Ishikawa (cell line): ENCODE data around the gene LRRFIP2.
"Not testable (repeated sequence)": the region's sequence is repeated elsewhere in the genome, so short reads cannot be mapped to it uniquely, and the experiment has no call there.

ENCODE experiments used
- CEBPB ChIP-seq: IDR thresholded peaks from 2 replicates; pipeline ENCODE4 v1.6.1; 2012
- CREB1 ChIP-seq: IDR thresholded peaks from 2 replicates; pipeline ENCODE4 v1.6.1; 2012; ENCODE audit warnings: low read depth
- EGR1 ChIP-seq: IDR thresholded peaks from 2 replicates; pipeline ENCODE4 v1.6.1; 2012
- EP300 ChIP-seq: IDR thresholded peaks from 2 replicates; pipeline ENCODE4 v1.6.1; 2012; ENCODE audit warnings: borderline replicate concordance
- FOXM1 ChIP-seq: IDR thresholded peaks from 2 replicates; pipeline ENCODE4 v1.6.1; 2012; ENCODE audit warnings: low read depth, borderline replicate concordance
- NFIC ChIP-seq: IDR thresholded peaks from 2 replicates; pipeline ENCODE4 v1.6.1; 2012
- RAD21 ChIP-seq: IDR thresholded peaks from 2 replicates; pipeline ENCODE4 v1.6.1; 2012; ENCODE audit warnings: low read depth
- TAF1 ChIP-seq: IDR thresholded peaks from 2 replicates; pipeline ENCODE4 v1.6.1; 2012; ENCODE audit warnings: low read depth, mild to moderate bottlenecking
- TCF12 ChIP-seq: IDR thresholded peaks from 2 replicates; pipeline ENCODE4 v1.6.1; 2012; ENCODE audit warnings: low read depth
- YY1 ChIP-seq: IDR thresholded peaks from 2 replicates; pipeline ENCODE4 v1.6.1; 2012; ENCODE audit warnings: low read depth
- TF ChIP-seq, protein P1 (sequence below): IDR thresholded peaks from 2 replicates; pipeline ENCODE4 v1.6.1; 2012
- TF ChIP-seq, protein P2 (sequence below): IDR thresholded peaks from 2 replicates; pipeline ENCODE4 v1.6.1; 2012
- TF ChIP-seq, protein P3 (sequence below): IDR thresholded peaks from 2 replicates; pipeline ENCODE4 v1.6.1; 2012; ENCODE audit warnings: low read depth, mild to moderate bottlenecking

DNA sequence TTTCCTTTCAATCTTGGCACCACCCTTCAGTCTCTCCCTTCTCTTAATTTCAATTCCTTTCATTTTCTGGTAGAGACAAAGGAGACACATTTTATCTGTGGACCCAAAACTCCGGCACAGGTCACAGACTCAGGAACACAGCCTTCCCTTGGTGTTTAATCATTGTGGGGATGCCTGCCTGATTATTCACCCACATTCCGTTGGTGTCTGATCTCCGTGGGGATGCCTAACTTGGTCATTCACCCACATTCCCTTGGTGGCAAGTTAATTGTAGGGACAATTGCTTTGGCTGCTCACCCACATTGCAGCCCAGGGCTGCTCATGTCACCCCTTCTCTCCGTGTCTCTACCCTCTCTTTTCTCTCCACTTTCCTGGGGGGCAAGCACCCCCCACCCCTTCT is 31.7 kb upstream of the LRRFIP2 start:
- peak; percentile 73 for TF ChIP-seq EP300
- not testable (repeated sequence) for TF ChIP-seq NFIC, TCF12, TAF1, CREB1, RAD21, YY1, CEBPB, FOXM1, EGR1
- TF ChIP-seq, protein P1, sequence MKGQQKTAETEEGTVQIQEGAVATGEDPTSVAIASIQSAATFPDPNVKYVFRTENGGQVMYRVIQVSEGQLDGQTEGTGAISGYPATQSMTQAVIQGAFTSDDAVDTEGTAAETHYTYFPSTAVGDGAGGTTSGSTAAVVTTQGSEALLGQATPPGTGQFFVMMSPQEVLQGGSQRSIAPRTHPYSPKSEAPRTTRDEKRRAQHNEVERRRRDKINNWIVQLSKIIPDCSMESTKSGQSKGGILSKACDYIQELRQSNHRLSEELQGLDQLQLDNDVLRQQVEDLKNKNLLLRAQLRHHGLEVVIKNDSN = not testable (repeated sequence)
- TF ChIP-seq, protein P2, sequence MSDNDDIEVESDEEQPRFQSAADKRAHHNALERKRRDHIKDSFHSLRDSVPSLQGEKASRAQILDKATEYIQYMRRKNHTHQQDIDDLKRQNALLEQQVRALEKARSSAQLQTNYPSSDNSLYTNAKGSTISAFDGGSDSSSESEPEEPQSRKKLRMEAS = not testable (repeated sequence)
- TF ChIP-seq, protein P3, sequence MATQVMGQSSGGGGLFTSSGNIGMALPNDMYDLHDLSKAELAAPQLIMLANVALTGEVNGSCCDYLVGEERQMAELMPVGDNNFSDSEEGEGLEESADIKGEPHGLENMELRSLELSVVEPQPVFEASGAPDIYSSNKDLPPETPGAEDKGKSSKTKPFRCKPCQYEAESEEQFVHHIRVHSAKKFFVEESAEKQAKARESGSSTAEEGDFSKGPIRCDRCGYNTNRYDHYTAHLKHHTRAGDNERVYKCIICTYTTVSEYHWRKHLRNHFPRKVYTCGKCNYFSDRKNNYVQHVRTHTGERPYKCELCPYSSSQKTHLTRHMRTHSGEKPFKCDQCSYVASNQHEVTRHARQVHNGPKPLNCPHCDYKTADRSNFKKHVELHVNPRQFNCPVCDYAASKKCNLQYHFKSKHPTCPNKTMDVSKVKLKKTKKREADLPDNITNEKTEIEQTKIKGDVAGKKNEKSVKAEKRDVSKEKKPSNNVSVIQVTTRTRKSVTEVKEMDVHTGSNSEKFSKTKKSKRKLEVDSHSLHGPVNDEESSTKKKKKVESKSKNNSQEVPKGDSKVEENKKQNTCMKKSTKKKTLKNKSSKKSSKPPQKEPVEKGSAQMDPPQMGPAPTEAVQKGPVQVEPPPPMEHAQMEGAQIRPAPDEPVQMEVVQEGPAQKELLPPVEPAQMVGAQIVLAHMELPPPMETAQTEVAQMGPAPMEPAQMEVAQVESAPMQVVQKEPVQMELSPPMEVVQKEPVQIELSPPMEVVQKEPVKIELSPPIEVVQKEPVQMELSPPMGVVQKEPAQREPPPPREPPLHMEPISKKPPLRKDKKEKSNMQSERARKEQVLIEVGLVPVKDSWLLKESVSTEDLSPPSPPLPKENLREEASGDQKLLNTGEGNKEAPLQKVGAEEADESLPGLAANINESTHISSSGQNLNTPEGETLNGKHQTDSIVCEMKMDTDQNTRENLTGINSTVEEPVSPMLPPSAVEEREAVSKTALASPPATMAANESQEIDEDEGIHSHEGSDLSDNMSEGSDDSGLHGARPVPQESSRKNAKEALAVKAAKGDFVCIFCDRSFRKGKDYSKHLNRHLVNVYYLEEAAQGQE = not testable (repeated sequence)
